NCI-H345 treated with DMSO at 0.1 percent for 48 hours (cell line): ENCODE results near the gene ST6GALNAC6.

Experiments used
- DNase-seq: peaks from one replicate; lab custom pipeline; 2025; ENCODE audit not compliant: unreplicated experiment; lab: John Stamatoyannopoulos, UW

The ST6GALNAC6 gene, protein sequence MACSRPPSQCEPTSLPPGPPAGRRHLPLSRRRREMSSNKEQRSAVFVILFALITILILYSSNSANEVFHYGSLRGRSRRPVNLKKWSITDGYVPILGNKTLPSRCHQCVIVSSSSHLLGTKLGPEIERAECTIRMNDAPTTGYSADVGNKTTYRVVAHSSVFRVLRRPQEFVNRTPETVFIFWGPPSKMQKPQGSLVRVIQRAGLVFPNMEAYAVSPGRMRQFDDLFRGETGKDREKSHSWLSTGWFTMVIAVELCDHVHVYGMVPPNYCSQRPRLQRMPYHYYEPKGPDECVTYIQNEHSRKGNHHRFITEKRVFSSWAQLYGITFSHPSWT

DNA sequence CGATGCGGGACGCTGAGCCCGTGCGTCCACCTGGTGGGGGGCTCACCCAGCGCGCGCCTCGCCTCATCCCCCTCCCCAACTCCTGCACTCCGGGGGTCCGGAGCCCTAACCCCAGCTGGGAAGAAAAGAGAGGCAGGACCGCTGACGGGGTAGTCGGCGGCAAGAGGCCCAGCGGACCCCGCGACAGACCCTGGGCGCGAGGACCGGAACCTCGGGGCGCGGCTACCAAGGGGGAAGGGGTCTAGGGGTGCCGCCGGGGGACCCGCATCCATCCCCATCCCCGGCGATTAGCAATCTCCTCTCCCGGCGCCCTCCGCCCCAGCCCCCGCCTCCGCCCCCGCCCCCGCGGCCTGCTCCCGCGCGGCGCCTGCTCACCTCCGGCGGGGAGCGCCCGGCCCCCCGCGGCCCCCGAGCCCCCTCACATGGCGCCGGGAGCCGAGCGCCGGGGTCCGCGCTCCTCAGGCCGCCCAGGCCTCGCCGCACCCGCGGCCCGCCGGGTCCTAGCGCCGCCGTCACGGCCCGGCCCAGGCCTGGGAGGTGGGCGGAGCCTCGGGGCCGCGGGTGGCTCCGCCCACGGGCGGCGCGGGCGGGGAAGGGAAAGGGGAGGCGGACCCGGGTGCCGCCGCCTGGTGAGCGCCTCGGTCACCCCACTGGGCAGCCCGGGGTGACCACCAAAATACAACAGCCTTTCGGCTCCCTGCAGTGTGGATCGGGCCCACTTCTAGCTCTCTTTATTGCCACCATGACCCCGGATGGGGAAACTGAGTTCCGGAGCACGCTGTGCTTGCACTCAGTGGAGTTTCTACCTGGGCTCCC is at the start of gene ST6GALNAC6:
TSS of gene ST6GALNAC6 (minus strand) at position 476 of the 816 bp plus-strand sequence. CDS start 1,622 bp downstream, outside the sequence.
- DNase-seq, result peak; percentile 43

DNA sequence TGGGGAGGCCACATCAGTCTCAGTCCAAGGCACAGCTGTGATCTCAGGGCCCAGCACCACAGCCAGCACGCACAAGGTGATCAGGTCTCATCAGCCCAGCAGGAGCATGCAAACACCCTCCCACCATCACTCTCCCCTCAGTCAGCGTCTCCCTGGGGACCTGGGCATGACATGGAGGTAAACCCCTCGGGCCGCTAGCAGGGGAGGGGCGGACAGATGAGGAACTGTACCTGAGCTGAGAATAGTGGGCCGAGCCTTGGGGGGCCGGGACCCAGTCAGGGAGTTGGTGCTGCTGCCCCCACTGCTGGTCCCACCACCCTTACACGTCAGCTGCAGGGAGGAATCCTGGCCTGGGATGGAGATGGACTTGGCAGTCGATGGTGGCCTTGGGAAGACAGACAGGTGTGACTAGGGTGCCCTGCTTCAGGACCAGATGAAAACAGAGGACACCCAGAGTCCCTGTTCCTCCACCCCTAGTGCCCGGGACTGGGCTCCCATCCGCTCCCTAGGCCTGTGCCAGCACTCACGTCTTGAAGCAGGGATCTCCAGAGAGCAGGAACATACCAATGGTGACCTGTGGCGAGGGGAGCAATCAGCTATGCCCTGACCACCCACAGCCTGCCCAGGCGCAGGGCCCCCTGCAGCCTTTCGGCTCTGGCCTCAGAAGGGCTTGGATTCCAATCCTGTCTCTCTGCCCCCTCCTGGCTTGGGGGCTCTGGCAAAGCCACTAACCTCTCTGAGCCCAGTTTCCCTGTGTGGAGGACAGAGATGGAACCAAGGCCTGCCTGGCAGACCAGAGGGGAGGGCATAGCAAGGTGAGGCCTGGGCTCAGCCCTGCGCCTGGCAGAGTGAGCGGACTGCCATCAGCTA is 48.7 kb upstream of the ST6GALNAC6 start:
- no peak for DNase-seq

DNA sequence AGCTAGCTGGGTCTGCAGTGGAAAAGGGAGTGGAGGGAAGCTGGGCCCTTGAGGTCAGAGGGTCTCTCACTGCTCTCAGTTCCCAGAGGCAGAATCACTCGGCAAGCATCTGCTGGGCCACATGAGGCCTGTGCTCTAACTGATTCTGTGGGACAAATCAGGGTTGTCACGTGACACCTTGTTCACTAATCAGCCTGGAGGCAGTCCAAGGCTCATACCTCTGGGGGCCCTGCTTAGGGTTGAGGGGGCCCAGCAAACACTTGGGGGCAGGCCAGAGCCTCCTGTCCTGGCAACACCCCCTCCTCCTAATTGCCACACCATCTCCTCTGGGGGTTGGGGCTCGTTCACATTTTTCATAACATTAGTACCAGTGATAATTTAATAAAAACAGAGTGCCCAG is 47.3 kb upstream of the ST6GALNAC6 start:
- DNase-seq, result no peak

DNA sequence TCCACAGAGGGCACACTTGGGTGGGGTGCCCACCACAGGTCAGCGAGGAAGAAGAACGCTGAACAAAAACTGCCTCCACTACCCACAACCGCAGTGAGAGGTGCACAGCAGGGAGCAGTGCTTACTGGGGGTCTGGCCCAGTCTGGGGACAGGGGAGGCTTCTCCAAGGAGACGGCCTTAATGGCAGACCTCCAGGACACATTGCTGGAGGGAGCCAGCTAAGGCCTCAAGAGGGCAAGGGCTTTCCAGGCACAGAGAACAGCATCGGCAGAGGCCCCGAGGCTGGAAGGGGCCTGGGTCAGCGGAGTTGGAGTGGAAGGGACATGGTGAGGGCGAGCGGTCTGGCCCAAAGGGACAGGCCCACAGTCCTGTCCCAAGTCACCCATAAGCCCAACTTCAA is 46.5 kb upstream of the ST6GALNAC6 start:
- no peak for DNase-seq

DNA sequence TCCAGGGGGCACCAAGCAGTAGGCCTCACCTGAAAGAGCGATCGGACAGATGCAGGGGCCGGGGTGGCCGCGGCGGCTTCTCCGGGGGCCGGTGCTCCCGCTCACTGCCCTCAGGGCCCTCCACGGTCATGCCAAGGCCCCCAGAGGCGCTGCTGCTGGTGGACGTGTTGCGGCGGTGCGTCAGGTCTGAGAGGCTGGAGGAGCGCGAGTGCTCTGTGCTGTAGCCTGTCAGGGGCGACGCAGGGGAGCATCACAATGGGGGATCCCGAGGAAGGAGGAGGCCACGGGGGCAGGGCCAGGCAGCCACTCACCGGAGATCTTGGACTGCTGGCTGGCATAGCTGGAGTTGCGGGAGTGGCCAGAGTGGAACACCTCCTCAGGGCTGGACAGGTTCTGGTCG is 45.9 kb upstream of the ST6GALNAC6 start:
- no peak for DNase-seq

DNA sequence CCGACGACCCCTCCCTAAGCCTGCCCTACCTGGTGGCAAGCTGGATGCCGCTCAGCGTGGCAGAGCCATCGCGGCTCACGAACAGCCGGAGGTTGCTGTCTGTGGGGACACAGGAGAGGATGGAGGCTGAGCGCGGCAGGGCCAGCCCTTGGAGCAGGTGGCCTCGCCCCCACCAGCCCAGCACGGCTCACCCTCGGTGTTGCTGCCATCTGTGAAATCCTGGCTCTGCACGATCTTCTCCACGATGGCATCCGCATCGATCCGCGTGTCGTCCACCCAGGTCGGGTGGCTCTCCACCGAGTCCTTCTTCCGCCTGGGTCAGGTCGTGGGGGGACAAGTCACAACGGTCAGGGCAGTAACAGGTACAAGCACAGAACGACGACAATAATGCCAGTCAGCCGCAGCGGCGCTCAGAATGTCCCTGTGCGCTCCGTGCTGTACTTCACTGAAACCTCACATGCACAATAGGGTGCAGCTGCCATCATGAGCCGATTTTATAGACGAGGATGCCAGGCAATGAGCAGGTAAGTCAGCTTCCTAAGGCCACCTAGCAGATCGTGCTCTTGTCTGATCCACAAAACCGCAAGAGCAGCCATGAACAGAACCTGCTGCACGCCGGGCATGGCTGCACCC is 45.3 kb upstream of the ST6GALNAC6 start:
- DNase-seq, result no peak

DNA sequence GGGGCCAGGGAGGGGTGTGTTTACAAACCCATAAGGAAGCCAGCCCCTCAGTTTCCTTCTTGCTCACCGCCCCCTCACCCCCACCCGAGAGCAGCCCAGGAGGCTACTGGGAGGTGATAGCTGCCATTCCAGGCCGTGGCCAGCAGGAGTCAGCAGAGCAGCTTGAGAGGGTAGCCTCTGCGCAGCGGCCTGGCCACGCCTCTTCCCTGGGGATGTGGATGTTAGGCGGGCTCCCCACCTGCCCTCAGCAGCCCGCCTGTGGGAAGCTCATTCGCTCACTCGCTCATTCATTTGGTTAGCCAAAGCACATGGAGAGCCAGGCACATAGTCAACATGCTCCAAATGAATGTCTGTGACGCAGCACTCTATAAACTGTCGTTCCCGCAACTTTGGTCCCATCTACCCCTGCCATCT is 44.3 kb upstream of the ST6GALNAC6 start:
- DNase-seq, result peak; percentile 82

DNA sequence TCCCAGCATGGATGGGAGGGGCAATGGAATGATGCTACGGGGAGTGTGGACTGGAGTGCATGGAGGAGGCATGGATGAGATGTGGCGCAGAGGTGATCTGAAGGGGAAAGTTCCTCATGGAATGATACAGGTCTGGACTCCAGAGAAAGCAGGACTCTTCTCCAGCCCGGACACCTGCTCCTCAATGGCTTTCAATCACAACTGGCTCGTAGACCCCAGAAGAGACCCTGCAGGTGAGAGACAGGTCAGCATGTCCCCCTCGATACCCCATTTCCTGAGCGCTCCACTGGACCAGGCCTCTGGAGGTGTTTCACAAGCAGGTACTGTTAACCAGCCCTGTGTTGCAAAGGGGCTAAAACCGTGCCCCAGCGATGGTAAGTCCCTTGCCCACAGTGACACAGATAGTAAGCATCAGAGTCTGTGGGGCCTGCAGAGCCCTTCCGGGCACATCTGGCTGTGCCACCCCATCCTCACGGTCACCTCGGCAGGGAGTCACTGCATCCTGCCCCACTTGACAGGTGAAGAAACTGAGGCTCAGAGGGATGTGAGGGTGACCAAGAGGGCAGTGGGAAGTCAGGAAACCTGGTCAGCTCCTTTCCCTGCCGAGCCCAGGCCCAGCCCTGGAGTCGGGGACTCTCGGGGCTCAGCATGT is 43.7 kb upstream of the ST6GALNAC6 start:
- no peak for DNase-seq

DNA sequence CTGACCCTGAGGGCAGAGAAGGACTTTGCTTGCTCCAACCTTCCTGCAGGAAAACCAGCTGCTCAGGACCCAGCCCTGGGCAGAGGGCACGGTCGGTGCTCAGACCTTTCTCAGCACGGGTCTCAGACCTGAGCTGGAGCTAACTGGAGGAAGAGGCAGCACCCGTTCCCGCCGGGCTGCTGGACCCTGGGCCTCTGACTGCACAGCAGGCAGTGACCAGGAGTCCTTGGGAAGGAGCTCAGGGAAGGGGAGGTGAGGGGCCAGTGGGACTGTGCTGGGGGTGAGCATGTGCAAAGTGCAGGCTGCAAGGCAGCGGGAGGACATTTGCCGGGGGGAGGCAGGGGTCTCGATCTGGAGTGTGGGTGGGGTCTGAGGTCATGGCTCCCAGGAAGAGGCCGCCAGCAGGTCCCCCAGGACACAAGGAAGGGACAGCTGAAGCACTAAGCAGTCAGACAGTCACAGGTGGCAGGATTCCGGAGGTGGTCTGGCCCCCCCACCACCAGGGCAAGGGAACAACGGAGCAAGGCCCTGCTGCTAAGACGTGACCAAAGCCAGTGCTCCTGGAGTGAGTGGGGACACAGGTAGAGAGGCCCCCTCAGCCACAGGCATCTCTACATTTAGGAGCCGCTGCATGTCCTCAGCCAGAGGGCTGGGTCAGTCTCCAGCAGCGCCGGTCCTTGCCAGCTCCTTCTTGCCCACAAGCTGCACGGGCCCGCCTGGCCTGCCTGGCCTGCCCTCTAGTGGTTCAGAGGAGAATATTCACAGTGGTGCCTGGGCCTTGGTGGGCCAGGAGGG is 43.0 kb upstream of the ST6GALNAC6 start:
- DNase-seq, result peak; percentile 1

DNA sequence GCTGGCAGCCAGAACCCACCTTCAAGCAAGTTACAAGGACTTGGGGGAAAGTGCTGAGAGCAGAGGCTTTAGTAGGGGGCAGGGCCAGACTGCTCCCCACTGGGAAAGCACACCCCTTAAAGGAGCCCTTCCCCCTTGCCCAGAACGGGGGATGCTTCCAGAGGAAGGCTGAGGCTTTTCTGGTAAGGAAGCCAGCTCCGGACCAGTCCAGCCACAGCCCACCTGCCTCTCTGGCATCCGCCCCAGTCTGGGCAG is 42.5 kb upstream of the ST6GALNAC6 start:
- no peak for DNase-seq

DNA sequence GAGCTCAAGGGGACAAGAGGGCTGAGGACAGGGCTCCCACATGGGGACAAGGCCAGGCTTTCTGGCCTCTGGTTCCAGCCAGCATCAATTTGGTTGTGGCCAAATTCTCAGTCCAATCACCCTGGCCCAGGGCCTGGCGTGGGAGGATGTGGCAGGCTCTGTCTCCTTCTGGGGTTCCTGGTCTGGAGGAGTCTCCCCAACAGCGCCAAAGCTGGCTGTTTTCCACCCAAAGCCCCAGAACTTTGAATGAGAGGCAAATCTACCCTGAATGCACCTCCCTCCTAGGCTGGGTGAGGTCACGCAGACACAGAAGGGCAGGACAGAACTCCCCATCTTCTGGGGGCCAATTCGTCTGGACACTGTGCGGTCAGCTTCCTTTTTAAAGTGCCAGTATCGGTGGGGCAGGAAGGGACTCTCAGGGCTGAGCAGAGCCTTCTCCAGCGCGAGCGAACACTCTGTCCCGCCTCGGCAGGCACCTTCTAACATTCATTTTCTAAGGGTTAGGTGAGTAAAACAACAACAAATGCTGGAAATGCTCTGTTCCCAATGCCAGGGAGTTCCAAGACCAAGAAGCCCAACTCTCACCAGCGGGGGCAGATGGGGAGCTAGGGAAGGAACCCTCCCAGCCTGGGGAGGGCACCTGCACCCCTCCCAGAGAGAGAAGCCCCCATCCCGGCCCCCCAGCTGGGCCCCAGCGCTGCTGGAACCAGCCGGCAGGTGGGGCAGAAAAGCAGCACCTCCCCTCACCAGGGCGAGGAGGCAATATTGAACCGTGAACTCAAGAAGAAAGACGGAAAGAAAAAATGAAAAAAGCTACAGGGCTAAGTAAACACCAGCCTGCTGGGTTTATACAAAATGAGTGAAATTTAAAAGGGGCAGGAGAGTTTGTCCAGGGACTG is 41.9 kb upstream of the ST6GALNAC6 start:
- DNase-seq, result no peak

DNA sequence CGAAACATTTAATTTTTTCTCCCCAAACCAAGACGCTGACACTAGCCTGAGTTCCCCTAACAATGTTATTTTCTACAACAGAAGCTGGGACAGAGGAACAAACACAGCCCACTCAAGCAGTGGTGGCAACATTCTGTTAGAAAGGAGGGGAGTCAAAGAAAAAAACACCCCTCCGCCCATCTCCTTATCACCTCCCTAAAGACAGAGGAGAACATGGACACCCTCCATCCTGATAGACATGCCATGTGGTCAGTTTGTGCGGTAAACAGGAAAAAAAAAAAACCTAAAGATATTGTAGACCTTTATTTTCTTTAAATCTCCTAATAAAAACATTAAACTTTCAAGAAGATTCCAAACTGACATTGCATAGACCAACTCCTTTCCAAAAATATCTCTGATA is 41.2 kb upstream of the ST6GALNAC6 start:
- DNase-seq, result no peak

DNA sequence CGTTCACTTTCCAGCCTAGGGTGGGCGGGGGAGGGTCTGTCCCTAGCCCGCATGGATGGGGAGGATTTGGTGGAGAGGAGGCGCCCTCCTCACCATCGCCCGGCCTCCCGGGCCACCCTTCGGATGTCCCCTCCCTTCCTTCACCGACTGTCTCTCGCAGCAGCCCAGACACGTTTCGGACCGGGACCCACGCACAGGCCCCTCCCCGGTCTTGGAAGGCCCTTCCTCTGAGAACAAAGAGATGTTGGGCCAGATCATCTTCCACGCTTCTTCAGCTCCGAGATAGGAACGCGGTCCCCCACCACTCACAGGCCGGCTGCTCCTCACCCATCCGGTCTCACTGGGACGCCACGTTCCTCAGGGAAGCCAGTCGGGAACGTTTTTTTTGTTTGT is 38.9 kb upstream of the ST6GALNAC6 start:
- no peak for DNase-seq

DNA sequence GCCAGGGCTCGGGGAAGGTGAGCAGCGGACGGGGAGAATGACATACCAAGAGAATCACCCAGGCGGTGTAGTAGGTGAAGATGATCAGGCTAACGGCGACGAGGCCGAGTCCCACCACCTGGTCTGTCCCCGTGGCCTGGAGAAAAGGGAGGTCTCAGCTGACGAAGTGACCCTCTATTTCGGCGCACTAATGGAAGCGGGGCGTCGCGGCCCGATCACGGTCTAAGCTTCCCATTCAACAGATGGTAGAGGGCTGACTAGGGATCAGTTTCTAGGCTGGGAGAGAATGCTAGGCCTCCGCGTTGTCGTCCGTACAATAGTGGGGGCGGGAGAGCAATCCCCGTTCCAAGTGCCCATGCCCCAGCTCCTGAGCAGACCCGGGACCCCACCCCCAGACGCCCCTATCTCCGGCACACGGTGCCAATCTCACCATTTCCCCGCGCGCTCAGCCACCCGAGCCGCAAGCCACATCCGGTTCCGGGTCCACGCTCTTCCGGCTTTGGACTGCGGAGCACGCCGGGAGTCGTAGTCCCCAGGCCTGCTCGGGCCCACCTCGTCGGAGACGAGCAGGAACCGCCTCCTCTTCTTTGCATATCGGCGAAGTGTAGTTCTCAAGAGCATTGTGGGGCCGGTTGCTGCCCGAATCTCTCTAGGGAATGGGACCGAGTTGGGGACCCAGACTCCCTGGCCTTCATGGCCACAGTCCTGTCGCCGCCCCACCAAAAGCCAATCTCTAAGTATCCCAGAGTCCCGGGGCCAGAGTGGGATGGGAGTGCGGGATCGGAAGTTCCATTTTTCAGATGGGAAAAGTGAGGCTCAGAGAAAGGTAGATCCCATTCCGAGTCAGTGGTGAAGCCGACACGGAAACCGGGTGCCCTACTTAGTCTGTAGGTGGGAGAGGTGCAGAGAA is 38.2 kb upstream of the ST6GALNAC6 start, which contains the start of gene DPM2:
TSS of gene DPM2 (minus strand) at position 467 of the 910 bp plus-strand sequence. CDS start at position 433, 34 bp downstream.
- peak; percentile 60 for DNase-seq

DNA sequence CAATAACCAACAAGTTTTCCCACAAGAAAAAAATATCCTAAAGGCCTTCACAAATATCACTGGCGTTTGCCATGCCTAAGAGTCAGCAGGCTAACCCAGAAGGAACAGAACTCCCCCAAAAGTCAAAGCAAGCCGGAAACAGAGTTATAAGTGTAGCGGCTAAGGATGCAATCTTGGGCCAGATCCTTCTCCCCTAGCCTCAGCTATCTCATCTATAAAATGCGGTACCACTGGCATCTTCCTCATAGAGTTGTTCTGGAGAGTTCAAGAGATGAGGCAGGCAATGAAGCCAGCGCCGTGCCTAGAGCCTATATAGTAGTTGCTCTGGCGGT is 37.6 kb upstream of the ST6GALNAC6 start:
- no peak for DNase-seq

DNA sequence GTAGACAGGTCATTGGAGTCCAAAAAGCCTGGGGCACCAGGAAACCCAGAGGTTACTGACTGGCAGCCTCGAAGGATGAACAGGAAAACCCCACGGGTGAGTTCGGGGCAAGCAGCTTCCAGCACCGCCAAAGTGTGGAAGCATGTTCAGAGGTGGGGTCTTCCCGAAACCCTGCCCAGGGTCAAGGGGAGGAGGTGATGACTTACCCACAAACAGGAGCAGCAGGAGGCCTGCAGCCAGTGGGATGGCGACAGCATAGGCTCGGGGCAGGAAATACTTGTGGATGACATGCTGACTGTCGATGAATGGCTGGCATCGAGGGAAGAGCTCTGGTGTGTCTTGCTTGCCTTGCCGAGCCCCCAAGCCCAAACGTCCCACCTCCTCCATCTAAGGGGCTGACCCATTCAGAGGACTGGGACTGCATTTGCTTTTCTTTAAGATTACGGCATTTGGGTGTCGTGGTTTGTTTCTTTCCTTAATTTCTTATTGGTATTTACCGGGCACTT is 37.0 kb upstream of the ST6GALNAC6 start:
- no peak for DNase-seq

DNA sequence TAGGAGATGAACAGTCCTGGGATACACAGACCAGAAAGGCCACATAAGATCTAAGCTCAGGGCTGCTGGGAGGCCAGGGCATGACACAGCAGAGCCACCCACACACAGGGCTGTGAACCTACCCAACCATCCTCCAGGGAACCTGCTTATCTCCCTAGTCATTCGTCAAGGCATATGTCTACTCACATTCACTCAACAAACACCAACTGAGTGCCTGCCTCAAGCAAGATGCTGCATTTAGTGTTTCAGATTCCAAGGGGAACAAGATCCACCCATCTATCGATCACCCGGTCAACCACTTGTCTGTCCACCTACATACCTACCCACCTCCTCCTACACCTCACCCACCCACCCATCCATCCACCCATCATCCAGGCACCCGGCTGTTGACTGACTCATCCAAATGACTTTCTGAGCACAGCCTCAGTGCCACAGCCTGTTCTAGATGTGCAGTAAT is 36.4 kb upstream of the ST6GALNAC6 start:
- DNase-seq, result no peak

DNA sequence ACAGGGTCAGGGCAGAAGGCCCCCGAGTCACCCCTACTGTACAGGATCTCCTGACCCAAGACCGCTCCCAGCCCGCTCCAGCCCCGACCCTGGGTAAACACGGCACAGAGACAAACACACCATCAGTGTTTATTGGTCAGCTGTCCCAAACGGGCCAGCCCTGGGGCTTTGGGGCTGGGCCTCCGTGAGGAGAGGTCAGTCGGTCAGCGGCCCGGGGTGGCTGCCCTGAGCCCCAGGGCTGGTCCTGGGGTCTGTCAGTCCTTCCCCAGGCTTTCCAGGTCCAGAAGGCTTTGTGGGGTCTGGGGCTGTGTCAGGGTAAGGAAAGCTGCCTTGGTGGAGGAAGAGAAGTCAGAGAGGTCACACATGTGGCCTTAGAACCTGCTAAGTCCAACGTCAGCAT is 35.6 kb upstream of the ST6GALNAC6 start:
- DNase-seq, result no peak
